GM20431 (cell line): ENCODE data around the gene TTLL7.
"Not testable (repeated sequence)": the region's sequence is repeated elsewhere in the genome, so short reads cannot be mapped to it uniquely, and the experiment has no call there.

Source experiments
- in situ Hi-C: fragments of 300-500 bp; cut with MseI, MboI; formaldehyde crosslinking; loops from one replicate; pipeline ENCODE4 v1.15.0; 2020; ENCODE audit warnings: low sequenced_read_pairs; ENCODE audit not compliant: unreplicated experiment

The TTLL7 gene

DNA sequence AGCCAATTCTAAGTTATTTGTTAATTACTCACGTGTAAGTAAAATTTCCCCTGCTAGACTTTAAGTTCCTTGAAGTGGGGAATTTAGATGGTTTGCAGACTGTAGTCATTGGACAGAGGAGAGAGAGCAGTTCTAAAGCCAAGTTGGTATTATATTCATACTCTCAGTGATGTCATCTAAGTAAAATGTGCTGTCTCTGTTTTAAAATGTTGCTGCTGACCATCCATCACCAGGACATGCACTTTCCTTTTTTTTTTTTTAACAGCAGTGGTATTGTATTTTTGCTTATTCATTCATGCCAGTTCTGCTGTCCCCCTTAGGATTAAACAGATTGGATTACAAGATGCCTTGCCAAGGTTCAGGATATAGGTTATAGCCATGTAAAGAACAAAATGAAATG, 2.3 kb downstream of the TTLL7 start:
- in situ Hi-C loops: no loop called here

DNA sequence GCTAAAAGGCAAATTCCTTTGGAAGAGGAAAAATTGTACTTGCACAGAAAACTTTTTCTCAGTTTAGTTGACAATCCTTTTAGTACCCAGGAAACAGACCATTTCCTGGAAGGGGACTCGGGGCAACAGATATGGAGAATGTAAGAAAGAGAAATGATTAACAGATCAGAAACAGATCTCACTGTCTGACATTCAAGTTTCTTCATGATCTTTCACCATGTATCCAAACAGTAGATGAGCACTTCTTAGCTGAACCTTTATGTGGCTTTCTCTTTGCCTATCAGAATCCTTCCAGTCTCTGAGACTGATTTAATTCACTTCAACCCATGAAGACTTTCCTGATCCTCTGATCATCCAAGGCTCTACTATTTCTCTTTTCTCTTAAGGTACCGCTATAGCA, 2.7 kb downstream of the TTLL7 start:
- in situ Hi-C loops: no loop called here

DNA sequence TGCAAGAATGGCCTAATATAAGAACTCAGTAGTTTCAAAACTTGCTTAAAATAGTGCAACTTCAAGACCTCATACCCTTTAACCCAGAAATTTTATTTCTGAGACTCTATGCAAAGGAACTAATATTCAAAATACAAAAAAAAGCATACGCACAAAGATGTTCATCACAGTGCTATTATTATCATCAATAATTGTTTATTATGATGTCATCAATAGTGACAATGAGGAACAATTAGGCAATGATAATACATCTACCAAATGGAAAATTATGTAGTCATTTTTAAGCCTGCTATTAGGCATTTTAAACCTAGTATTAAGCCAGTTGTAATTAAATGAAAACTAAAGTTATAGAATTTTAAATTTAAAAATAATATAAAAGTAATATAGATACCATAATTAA, 3.3 kb downstream of the TTLL7 start:
- in situ Hi-C loops: no loop called here

DNA sequence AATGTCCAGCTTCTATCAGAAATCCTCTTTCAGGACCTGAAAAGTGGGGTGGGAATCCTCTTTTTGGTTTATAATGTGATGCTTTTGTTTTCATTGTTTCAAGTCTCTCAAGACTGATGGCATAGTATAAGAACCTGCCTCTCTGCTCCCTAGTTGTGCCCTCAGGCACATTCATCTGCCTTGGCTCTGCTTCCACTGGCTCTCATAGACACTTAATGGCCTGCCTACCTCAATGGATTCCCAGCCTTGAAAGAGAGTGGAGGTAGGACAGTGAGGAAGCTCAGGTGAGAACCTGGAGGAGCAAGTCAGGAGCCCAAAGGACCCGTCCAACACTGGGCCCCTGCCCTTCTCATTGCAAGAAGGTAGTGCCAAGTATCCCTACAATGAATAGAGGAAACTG, 4.8 kb downstream of the TTLL7 start:
- in situ Hi-C loops: no loop called here

DNA sequence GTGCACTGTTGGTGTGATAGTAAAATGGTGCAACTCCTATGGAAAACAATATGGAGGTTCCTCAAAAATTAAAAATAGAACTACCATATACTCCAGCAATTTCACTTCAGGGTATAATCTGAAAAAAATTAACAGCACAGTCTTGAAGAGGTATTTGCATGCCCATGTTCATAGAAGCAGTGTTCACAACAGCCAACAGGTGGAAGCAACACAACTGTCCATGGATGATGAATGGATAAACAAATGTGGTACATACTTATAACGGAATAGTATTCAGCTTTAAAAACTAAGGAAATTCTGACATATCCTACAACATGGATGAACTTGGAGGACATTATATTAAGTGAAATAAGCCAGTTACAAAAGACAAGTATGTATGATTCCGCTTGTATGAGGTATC, 8.2 kb downstream of the TTLL7 start:
- in situ Hi-C loops: no loop called here

DNA sequence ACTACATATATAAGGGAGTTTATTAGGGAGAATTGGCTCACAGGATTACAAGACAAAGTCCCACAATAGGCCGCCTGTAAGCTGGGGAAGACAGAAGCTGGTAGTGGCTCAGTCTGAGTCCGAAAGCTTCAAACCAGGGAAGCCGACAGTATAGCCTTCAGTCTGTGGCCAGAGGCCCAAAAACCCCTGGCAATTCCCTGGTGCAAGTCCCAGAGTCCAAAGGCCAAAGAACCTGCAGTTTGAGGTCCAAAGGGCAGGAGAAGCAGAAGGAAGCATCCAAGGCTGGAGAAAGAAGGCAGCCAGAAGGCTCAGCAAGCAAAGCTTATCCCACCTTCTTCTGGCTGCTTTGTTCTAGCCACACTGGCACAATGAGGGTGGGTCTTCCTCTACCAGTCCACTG, 13.9 kb downstream of the TTLL7 start:
- in situ Hi-C loops: no loop called here

DNA sequence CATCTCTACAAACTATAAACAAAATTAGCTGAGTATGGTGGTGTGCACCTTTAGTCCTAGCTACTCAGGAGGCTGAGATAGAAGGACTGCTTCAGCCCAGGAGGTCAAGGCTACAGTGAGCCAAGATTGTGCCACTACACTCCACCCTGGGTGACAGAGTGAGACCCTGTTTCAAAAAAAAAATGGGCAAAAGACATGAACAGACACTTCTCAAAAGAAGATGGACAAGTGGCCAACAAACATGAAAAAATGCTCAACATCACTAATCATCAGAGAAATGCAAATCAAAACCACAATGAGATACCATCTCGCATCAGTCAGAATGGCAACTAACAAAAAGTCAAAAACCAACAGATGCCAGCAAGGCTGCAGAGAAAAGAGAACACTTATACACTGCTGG, 15.0 kb downstream of the TTLL7 start:
- in situ Hi-C loops: not testable (repeated sequence)

DNA sequence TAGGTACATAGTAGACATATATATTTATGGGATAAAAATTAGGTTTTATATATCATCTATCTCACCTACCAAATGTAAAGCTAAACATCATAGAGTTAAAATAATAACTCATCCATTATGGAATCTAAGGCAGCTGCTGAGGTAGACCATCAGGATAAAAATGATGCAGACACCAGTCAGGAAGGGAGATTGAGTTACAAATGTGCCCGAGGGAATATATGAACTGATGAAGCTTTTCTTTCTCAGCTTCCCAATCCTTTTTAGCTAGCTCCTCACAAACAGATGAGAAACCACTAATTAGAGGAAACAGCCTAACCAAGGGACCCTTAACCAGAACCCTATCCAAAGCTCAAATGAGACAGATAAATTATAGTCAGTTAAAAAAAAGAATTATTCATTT, 20.9 kb downstream of the TTLL7 start:
- in situ Hi-C loops: no loop called here

DNA sequence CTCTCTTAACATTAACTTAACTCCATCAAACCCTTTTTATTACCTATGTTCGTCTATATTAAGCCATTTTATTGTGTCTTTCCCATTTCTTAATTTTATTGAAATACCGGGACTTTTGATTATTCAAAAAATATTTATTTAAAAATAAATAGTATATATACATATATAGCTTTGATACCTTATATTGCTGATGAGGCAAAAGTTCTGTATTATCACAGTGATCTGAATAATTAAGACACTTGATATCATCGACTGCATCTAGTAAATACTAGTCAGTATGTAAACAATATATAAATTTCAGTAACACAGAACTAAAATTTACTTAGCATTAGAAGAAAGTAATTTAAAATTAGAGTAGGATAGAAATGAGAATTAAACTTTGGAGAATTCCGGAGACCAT, 22.0 kb downstream of the TTLL7 start:
- in situ Hi-C loops: no loop called here

DNA sequence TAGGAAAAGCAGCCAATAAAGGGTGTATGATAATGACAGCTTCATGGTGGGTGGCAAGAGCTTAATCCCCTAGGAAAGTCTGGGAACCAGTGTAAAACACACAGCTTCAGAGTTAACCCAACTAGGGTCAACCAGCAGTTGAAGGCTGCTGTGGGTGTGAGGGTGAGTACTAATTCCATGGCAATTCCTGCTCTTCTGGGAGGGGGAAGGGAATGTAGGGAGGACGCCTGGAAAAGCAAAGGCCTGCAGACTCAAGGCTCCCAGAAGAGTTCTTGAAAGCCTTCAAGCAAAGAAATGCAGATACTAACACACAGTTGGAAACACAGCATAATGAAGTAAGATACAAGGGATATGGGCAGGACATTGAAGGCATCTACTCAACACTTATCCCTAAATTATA, 28.1 kb downstream of the TTLL7 start:
- in situ Hi-C loops: no loop called here

DNA sequence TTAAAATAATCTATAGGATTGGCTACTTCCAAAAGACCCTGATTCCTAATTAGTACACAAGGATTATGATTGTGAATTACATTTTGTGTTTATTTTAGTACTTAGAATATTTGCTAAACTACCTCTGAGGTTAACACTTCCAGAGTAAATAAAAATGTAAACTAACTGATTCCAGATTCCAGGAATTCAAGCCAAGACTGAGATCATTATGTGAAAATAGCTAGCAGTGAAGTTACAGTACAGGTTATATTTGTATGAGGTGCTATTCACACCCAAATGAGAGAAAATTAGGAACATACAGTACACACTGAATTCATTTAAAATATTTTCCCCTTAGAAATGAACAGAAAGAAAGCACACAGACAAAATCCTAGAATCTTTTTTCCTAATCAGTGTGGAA, 28.8 kb downstream of the TTLL7 start:
- in situ Hi-C loops: no loop called here

DNA sequence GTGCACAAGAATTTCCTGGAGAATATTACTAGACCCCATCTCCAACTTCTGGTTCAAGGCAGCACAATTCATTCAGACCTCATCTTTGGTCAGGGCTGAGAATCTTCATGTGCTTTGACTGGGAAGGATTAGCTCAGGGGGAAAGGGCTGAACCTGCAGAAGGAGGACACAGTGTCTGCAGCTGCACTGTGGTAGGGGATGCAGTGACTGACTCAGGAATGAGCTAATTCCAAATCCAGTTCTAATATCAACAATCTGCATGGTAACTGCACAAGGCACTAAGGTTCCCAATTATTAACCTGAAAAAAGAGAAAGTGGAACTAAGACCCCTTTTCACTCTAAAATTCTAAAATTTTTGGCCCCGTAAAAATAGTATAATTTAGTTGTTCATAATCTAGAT, 31.6 kb downstream of the TTLL7 start:
- in situ Hi-C loops: no loop called here

DNA sequence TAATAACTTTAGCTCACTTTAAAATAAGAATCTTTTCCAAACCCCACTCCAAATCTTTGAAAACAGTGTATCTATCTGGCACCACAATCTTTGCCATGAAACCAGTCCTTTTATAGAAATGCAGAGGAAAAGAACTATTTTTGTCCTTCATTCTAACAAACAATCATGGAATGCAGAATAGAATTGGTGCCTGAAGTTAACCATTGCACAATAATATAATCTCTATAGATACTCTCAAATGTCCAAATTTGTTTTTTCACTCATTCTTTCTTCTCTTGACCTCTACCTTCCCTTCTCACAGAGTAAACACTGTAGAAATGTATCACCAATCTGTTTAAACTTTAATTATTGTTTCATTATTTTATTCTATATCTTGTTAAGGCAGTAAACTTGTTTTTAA, 34.8 kb downstream of the TTLL7 start:
- in situ Hi-C loops: no loop called here

DNA sequence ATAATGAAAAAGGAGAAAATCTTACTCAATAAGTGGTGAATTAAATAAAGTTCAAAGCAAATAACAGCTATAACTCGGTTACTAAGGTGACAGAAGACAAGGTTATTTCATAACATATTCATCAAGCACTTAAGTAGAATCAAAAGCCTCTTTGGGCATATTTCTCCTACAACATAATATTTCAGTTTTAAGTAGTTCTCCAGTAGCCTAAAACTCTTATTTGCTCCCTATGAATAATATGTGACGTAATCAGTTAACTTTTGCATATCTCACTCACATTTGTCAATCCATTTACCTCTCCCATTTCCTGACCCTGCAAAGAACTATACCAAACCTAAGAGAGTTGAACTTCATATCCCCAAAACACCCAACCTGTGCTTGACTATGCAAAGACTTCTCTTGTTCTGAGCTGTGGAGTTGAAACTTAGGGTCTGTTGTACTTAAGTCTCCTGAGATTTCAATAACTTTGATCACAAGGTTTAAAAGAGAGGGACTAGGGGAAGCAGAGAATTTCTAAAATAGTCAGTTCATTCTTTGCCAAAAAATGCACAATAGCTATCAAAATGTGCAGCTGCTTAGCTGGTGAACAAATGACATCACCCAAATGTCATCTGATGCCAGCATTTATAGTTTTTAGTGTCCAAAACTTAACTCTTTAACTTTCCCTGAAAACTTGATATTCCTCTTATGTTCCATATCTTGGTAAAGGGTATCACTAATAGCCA, 37.2 kb downstream of the TTLL7 start:
- in situ Hi-C loops: no loop called here

DNA sequence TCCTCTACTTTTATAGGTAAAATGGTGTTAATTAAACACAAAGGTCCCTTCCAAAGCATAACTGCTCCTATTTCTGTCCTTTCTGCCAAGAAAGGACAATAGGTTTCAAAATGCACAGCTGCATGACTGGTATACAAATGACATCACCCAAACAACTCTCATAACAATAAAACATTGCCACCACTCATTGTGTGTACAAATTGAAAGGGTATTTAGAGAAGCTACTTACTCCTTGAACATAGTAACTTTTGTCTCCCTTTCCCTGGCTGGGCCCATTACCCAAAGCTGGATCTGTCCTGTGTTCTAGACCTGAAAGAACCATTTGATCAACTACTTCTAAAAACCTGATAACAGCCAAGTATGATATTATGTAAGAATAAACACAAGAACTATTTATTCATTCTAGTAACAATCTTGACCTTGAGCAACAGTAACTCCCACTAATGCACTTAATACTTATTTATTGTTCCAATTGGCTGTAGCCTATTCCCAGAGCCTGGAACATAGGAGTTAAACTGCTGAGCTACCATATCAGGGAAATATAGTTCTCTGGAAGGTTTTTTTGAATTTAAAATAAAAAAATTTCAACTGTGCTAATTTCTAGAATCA, 38.2 kb downstream of the TTLL7 start:
- in situ Hi-C loops: no loop called here

DNA sequence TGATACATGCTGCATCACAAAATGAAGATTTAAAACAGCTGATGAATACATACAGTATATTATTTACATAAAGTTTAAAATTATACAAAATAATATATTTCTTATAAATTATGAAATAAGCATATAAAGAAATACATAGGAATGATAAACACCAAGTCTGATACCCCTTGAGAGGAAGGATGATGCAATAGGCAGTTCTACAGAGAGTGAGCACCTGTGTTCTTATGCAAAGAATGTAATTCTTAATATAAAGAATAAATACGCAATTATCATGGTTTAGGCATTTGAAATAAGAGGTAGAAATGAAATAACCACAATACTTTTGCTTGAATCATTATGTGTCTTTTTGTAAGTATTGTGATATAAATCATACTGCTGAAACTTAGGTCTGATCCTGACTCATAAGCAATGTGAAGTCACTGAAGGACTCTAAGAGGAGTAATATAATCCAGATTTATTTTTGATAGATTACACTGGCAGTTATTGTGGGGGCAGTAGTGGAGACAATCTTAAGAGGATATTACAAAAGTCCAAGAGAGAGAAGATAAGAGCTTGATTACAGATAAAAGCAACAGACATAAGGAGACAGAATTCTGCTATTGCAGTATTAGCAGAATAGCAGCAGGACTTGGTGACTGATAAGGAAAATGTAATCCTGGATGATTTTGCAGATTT, 39.0 kb downstream of the TTLL7 start:
- in situ Hi-C loops: no loop called here

DNA sequence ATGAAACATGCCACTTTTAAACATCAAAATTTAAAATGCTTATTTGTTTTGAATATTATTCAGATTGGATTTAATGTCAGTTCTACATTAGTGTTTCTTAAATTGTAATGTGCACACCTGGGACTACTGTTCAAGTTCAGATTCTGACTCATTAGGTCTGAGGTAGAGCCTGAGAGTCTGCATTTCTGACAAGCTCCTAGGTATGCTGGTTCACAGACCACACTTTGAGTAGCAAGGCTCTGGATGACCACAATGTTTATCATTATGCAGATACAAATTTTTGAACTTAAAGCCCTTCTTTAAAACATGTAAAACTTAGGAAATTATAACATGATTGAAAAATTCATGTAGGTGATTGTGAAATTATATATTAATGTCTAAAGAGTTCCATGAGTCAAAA, 40.2 kb downstream of the TTLL7 start:
- in situ Hi-C loops: no loop called here

DNA sequence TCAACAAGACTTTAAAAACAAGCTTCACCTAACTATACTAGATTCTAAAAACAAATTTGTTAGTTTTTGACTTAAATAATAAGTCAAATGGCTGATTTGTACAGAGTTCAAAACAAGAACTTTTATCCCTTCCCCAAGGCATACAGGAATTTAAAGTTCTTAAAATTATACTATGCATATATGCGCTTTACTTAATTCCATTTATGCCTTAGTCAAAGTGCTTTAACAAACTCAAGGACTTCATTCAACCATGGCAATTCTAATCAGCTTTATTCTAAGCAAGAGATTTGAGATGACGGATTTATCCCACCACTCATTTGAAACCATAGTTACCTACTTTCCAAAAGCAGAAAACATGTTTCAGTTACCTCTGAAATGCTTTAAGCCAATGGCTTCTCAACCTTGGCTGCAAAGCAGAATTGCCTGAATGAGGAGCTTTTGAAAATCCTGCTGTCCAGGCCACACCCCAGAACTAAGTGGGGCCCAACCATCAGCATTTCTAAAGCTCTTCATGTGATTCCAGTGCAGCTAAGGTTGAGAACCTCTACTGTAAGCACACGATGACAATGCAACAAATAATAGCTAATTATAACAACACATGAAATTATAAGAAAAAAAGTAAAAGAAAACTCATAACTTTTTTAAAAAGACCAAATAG, 44.6 kb downstream of the TTLL7 start:
- in situ Hi-C loops: no loop called here

DNA sequence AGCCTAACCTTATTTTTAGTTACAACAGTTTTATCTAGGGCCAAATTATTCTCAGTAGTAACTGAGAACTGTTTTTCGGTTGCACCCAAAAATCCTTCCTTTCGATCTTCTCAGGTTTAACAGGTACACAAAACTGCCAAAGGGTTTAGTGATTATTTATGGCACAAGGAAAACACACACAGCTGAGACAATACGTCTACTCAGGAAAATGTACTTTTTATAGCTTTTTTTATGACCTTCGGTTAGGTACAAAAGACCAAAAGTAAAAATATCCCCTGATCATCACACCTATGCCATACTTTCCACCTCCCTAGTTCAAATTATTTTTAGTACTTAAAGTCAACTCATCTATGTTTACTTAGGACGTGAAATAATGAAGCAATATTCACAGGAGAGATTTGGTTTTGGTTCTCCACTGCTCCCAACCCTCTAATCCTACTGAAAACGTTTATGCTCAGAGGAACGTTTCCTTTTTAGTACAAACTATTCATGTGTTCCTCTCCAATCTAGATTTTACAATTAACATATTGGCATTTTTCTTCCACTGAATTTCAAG, 48.7 kb downstream of the TTLL7 start:
- in situ Hi-C loops: no loop called here

DNA sequence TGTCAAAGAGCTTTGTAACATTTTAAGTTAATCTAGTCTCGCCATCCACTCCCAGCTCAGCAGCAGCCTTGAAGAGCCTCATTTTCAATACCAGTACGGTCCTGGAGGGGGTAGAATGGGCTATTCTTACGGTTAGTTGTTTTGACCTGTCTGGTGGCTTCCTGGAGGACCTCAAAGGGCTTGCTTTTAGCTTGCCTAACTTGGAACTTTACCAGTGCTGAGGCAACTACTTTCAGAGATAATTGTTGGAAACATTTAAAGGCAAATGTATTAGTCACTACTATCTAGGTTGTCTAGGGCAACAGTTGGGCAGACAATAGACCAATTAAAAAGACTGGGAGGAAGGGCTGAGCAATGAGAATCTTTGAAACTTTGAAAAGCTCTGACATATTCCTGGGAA, 56.0 kb downstream of the TTLL7 start:
- in situ Hi-C loops: loop anchor here (25.0 kb wide), 1 partner anchor 494 kb away; no protein-coding TSS in a partner anchor

DNA sequence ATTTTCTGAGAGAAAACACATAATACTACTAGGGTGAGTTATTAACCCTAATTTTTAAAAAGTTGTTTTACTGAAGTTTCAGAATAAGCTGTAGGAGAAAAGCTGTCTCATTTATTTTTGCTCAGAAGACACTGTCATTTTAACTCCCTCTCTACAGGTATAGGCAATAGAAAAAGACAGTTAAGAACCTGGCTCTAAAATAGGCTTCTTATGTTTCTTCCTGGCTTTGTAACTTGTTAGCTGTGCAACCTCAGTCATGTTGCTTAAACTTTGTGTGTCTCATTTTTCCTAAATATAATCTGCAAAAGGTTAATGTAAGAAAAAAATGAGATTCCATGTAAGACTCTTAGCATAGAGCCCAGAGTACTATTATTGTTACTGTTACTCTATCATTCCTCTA, 64.4 kb downstream of the TTLL7 start:
- in situ Hi-C loops: loop anchor here (25.0 kb wide), 1 partner anchor 503 kb away; no protein-coding TSS in a partner anchor
